Neuronal stem cell (in vitro differentiated cells): ENCODE results near the gene HIC1.
A peak's percentile ranks its signal among the peaks of the same experiment; 100 is the strongest.

Experiments
- DNase-seq: peaks from one replicate; pipeline ENCODE4 v3.0.0-alpha.2; 2013; ENCODE audit warnings: low spot score
- H2AFZ ChIP-seq: one replicate; pipeline ENCODE4 v1.6.1; 2013; ENCODE audit warnings: mild to moderate bottlenecking, low read length, inconsistent platforms
- H2AK5ac ChIP-seq: 2 replicates; pipeline ENCODE4 v1.6.1; 2013; ENCODE audit warnings: low read depth, mild to moderate bottlenecking, inconsistent platforms, low read length, moderate library complexity, mixed read lengths
- H2BK120ac ChIP-seq: 2 replicates; pipeline ENCODE4 v1.6.1; 2013; ENCODE audit warnings: low read depth, mild to moderate bottlenecking, inconsistent platforms, low read length, moderate library complexity, mixed read lengths
- H2BK12ac ChIP-seq: one replicate; pipeline ENCODE4 v1.6.1; 2013; ENCODE audit warnings: low read length, inconsistent platforms
- H2BK15ac ChIP-seq: 2 replicates; pipeline ENCODE4 v1.6.1; 2013; ENCODE audit warnings: mild to moderate bottlenecking, low read length, inconsistent platforms, mixed read lengths
- H2BK5ac ChIP-seq: one replicate; pipeline ENCODE4 v1.6.1; 2013; ENCODE audit warnings: inconsistent platforms, mild to moderate bottlenecking, low read length, moderate library complexity
- H3K14ac ChIP-seq: one replicate; pipeline ENCODE4 v1.6.1; 2013; ENCODE audit warnings: low read length, inconsistent platforms
- H3K18ac ChIP-seq: 2 replicates; pipeline ENCODE4 v1.6.1; 2013; ENCODE audit warnings: low read length, inconsistent platforms
- H3K23ac ChIP-seq: 2 replicates; pipeline ENCODE4 v1.6.1; 2013; ENCODE audit warnings: low read depth, mild to moderate bottlenecking, mixed read lengths, low read length, inconsistent platforms; ENCODE audit not compliant: poor library complexity
- H3K27ac ChIP-seq: replicated peaks from 3 replicates; pipeline ENCODE4 v1.5.1; 2013; ENCODE audit warnings: low read length, inconsistent platforms
- H3K27me3 ChIP-seq, 3 experiments: 2 replicates each; pipeline ENCODE4 v1.6.1; 2013; ENCODE audit warnings: low read length in 3 of 3, mild to moderate bottlenecking in 2 of 3, inconsistent platforms in 1 of 3, low read depth in 1 of 3, mixed read lengths in 1 of 3, moderate library complexity in 1 of 3; ENCODE audit not compliant: control insufficient read depth in 3 of 3, insufficient read depth in 3 of 3
- H3K36me3 ChIP-seq, 2 donors: replicated peaks in 1 of 2; 2 replicates each; pipeline ENCODE4 v1.6.1; 2013; ENCODE audit warnings: low read length in 2 of 2; ENCODE audit not compliant: control insufficient read depth in 2 of 2, insufficient read depth in 2 of 2
- H3K4ac ChIP-seq: 2 replicates; pipeline ENCODE4 v1.6.1; 2013; ENCODE audit warnings: inconsistent platforms, mild to moderate bottlenecking, low read length, moderate library complexity
- H3K4me1 ChIP-seq, 2 donors: 1 replicate in 1 of 2; 2 replicates in 1 of 2; pipeline ENCODE4 v1.6.1; 2013; ENCODE audit warnings: low read length in 2 of 2, low read depth in 1 of 2; ENCODE audit not compliant: control insufficient read depth in 2 of 2, insufficient read depth in 1 of 2
- H3K4me2 ChIP-seq: one replicate; pipeline ENCODE4 v1.6.1; 2013; ENCODE audit warnings: mild to moderate bottlenecking, low read length, inconsistent platforms; ENCODE audit not compliant: insufficient read depth, poor library complexity, severe bottlenecking
- H3K4me3 ChIP-seq, 2 donors: 2 replicates each; pipeline ENCODE4 v1.5.1; 2013; ENCODE audit warnings: low read length in 2 of 2, mild to moderate bottlenecking in 2 of 2, inconsistent platforms in 1 of 2, moderate library complexity in 1 of 2
- H3K79me1 ChIP-seq: one replicate; pipeline ENCODE4 v1.6.1; 2013; ENCODE audit warnings: low read depth, mild to moderate bottlenecking, inconsistent platforms, low read length, moderate library complexity
- H3K9ac ChIP-seq: one replicate; pipeline ENCODE4 v1.6.1; 2013; ENCODE audit warnings: mild to moderate bottlenecking, low read depth, low read length, inconsistent platforms; ENCODE audit not compliant: poor library complexity
- H3K9me3 ChIP-seq, 2 donors: replicated peaks in 1 of 2; 2 replicates each; pipeline versions ENCODE3 to v1.6.1; 2013; ENCODE audit warnings: low read length in 2 of 2, mild to moderate bottlenecking in 2 of 2, inconsistent platforms in 1 of 2, low read depth in 1 of 2, mixed read lengths in 1 of 2, moderate library complexity in 1 of 2; ENCODE audit not compliant: control insufficient read depth in 2 of 2, insufficient read depth in 1 of 2
- H4K8ac ChIP-seq: one replicate; pipeline ENCODE4 v1.6.1; 2013; ENCODE audit warnings: low read depth, mild to moderate bottlenecking, inconsistent platforms, low read length, moderate library complexity
- H4K91ac ChIP-seq: one replicate; pipeline ENCODE4 v1.6.1; 2013; ENCODE audit warnings: low read length, low read depth, mild to moderate bottlenecking, inconsistent platforms; ENCODE audit not compliant: poor library complexity
- WGBS, 2 donors: extraction: QIAGEN DNeasy Blood & Tissue Kit; methylation state at CpG; one replicate each; pipeline ENCODE4 v1.1.7; 2013; ENCODE audit warnings: missing lambda C conversion rate in 2 of 2, mixed read lengths in 1 of 2; ENCODE audit not compliant: insufficient read length in 2 of 2, insufficient replicate concordance in 1 of 2; ENCODE audit errors: extremely low coverage in 2 of 2; 5-methylcytosine and 5-hydroxymethylcytosine counted together

The HIC1 gene

GRCh38 chr17:2068031-2068518, 13.2 kb downstream of the HIC1 start:
- Histone ChIP-seq H3K9ac (no peak overlapping the region), H2BK12ac (no peak overlapping the region), H3K14ac (no peak overlapping the region), H4K8ac (no peak overlapping the region), H3K4ac (no peak overlapping the region), H3K4me3 (no peak overlapping the region), H3K23ac (no peak overlapping the region), H3K79me1 (peaks cover 5% of the 10 kb centered on the region), H3K36me3 (peaks cover 26 to 98% of the 10 kb centered on the region in 2 donors), H2AK5ac (no peak overlapping the region), H3K18ac (no peak overlapping the region), H3K4me2 (no peak overlapping the region), H2BK120ac (no peak overlapping the region), H2BK15ac (no peak overlapping the region), H2BK5ac (no peak overlapping the region), H4K91ac (no peak overlapping the region), H3K9me3 (peaks cover 0 to 2% of the 10 kb centered on the region in 2 donors), H3K27me3 (no peaks in the 10 kb centered on the region), H3K27ac (no peak overlapping the region), H3K4me1 (peaks cover 0 to 7% of the 10 kb centered on the region in 2 donors), H2AFZ (no peak overlapping the region)
- no CpG with 5 or more reads among the region's 6 CpGs for WGBS, 2 donors
- no peak for DNase-seq

GRCh38 chr17:2068519-2069051, 13.7 kb downstream of the HIC1 start:
- no peak overlapping the region for H2BK5ac ChIP-seq
- H3K9me3 ChIP-seq = peaks cover 0 to 2% of the 10 kb centered on the region in 2 donors
- peak overlapping the region; percentile 5 for H3K23ac ChIP-seq
- no peak overlapping the region for H2BK15ac ChIP-seq
- no peak overlapping the region for H3K14ac ChIP-seq
- no peak overlapping the region for H3K18ac ChIP-seq
- no peak overlapping the region for H3K4me2 ChIP-seq
- H2AK5ac ChIP-seq = no peak overlapping the region
- H3K27me3 ChIP-seq = no peaks in the 10 kb centered on the region
- H3K4me3 ChIP-seq = peak overlapping the region in 1 of 2 donors; percentile 22
- no peak for DNase-seq
- H4K8ac ChIP-seq = no peak overlapping the region
- H2BK12ac ChIP-seq = no peak overlapping the region
- H3K4ac ChIP-seq = no peak overlapping the region
- H4K91ac ChIP-seq = no peak overlapping the region
- no peak overlapping the region for H2BK120ac ChIP-seq
- peaks cover 5% of the 10 kb centered on the region for H3K79me1 ChIP-seq
- no CpG with 5 or more reads among the region's 15 CpGs for WGBS, 2 donors
- no peak overlapping the region for H3K27ac ChIP-seq
- no peak overlapping the region for H3K9ac ChIP-seq
- peaks cover 24 to 93% of the 10 kb centered on the region in 2 donors for H3K36me3 ChIP-seq
- H3K4me1 ChIP-seq = peaks cover 0 to 2% of the 10 kb centered on the region in 2 donors
- H2AFZ ChIP-seq = no peak overlapping the region

DNA sequence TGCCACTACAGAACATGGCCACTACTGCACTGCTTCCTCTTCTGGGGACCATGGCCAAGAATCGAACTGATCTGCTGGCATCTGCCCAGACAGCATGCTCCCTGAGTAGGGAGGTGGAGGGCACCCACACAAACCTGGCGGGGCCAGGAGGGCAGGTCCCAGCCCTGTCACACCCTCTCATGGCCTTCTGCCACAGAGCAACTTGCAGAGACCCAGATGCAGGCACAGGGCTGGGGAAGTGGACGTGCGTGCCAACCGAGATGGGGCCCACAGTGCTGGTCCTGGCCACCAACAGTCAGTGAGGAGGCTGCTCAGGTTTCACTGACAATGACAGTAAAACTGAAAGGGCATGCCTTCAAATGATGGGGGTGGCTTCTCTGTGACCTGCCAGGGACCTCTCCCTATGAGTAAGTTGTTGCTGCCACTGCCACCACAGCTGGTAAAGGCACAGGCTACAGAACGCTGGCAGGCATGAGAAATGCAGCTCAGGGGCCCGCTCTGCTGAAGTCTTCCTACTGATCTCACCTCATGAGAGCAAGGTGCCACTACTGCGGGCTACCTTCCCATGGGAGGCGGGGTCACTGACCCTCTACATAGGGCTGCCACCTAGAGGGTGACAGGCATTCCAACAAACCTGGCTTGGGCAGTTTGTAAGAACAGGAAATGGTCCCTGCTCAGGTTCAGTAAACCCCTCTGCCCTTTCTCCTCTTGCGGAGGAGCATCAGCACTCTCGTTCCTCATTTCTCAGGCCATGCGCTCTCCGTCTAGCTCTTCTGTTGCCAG, 15.5 kb downstream of the HIC1 start:
- WGBS, 2 donors = no CpG with 5 or more reads among the region's 13 CpGs
- peaks cover 12 to 86% of the 10 kb centered on the region in 2 donors for H3K36me3 ChIP-seq
- no peak overlapping the region for H2BK12ac ChIP-seq

DNA sequence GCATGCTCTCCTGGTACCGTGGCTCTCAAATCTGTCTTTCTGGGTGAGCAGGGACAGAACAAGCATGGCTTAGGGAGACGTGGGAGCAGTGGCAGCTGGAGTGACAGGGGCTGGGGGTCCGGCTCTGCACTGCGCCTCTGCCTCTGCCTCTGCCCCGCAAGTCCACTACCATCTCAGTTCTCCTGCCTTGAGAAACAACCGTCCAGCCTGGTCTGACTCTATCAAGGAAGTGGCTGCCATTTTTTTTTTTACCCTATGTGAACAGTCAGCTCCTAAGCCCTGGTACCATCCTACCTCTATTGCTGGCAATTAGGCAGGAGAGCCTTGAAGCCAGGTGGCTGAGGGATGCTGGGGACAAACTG, 16.1 kb downstream of the HIC1 start:
- H3K18ac ChIP-seq = no peak overlapping the region
- no peak overlapping the region for H3K27ac ChIP-seq
- no peak overlapping the region for H2BK15ac ChIP-seq
- H3K79me1 ChIP-seq = peaks cover 2% of the 10 kb centered on the region
- no peak overlapping the region for H3K4me2 ChIP-seq
- no peak overlapping the region for H2BK12ac ChIP-seq
- H3K36me3 ChIP-seq = peaks cover 10 to 86% of the 10 kb centered on the region in 2 donors
- H4K8ac ChIP-seq = no peak overlapping the region
- no peak overlapping the region for H2AK5ac ChIP-seq
- no CpG with 5 or more reads among the region's 6 CpGs for WGBS, 2 donors
- H3K4me3 ChIP-seq = no peak overlapping the region
- no peaks in the 10 kb centered on the region for H3K9me3 ChIP-seq
- H3K23ac ChIP-seq = no peak overlapping the region
- no peaks in the 10 kb centered on the region for H3K27me3 ChIP-seq
- H4K91ac ChIP-seq = no peak overlapping the region
- peaks cover 0 to 2% of the 10 kb centered on the region in 2 donors for H3K4me1 ChIP-seq
- no peak overlapping the region for H2AFZ ChIP-seq
- no peak overlapping the region for H2BK120ac ChIP-seq
- no peak overlapping the region for H2BK5ac ChIP-seq
- DNase-seq = no peak
- H3K14ac ChIP-seq = no peak overlapping the region
- H3K4ac ChIP-seq = no peak overlapping the region
- H3K9ac ChIP-seq = no peak overlapping the region

More for the DNA sequence above, 15.5 kb downstream of the HIC1 start:
- Histone ChIP-seq H3K27ac (no peak overlapping the region), H2AK5ac (no peak overlapping the region), H3K4me1 (peaks cover 0 to 2% of the 10 kb centered on the region in 2 donors), H3K79me1 (peaks cover 2% of the 10 kb centered on the region), H2BK5ac (no peak overlapping the region), H3K14ac (no peak overlapping the region), H4K8ac (no peak overlapping the region), H3K4me3 (no peak overlapping the region), H4K91ac (no peak overlapping the region), H3K27me3 (no peaks in the 10 kb centered on the region), H3K4ac (no peak overlapping the region), H3K4me2 (no peak overlapping the region), H2AFZ (no peak overlapping the region), H3K9me3 (no peaks in the 10 kb centered on the region), H3K18ac (no peak overlapping the region), H2BK15ac (no peak overlapping the region), H3K9ac (no peak overlapping the region), H3K23ac (peak overlapping the region; percentile 27), H2BK120ac (no peak overlapping the region)
- no peak for DNase-seq
